ENCODE results near the gene LCMT1.
"Not testable (repeated sequence)": the region's sequence is repeated elsewhere in the genome, so short reads cannot be mapped to it uniquely, and the experiment has no call there.

The LCMT1 gene

GRCh38 chr16:25141648-25142047, 30.1 kb downstream of the LCMT1 start:
- DNase-seq (ENCODE audit: low read depth, low spot score): no peak

GRCh38 chr16:25143928-25144327, 32.4 kb downstream of the LCMT1 start:
- no peak for DNase-seq (ENCODE audit: low read depth, low spot score)

GRCh38 chr16:25148568-25149215, 37.1 kb downstream of the LCMT1 start:
- no peak for DNase-seq (ENCODE audit: low read depth, low spot score)

GRCh38 chr16:25151996-25152395, 40.5 kb downstream of the LCMT1 start:
- DNase-seq (ENCODE audit: low read depth, low spot score): no peak

- DNase-seq (ENCODE audit: low read depth, low spot score): peak; percentile 14
Observed at GRCh38 chr16:25155553-25156460, 44.3 kb downstream of the LCMT1 start.

- DNase-seq (ENCODE audit: low read depth, low spot score): no peak
Observed at GRCh38 chr16:25157271-25157875, 45.8 kb downstream of the LCMT1 start.

GRCh38 chr16:25158401-25158800, 46.9 kb downstream of the LCMT1 start:
- DNase-seq (ENCODE audit: low read depth, low spot score): no peak

- DNase-seq (ENCODE audit: low read depth, low spot score): no peak
Observed at GRCh38 chr16:25161753-25162367, 50.3 kb downstream of the LCMT1 start.

GRCh38 chr16:25163683-25164082, 52.1 kb downstream of the LCMT1 start:
- DNase-seq (ENCODE audit: low read depth, low spot score): no peak

- no peak for DNase-seq (ENCODE audit: low read depth, low spot score)
Observed at GRCh38 chr16:25165284-25165683, 53.7 kb downstream of the LCMT1 start.

- not testable (repeated sequence) for DNase-seq (ENCODE audit: low read depth, low spot score)
Observed at GRCh38 chr16:25167920-25168319, 56.4 kb downstream of the LCMT1 start.

GRCh38 chr16:25171390-25171789, 59.8 kb downstream of the LCMT1 start:
- no peak for DNase-seq (ENCODE audit: low read depth, low spot score)

- no peak for DNase-seq (ENCODE audit: low read depth, low spot score)
Observed at GRCh38 chr16:25172831-25173230, 61.3 kb downstream of the LCMT1 start.

GRCh38 chr16:25174285-25174684, 62.7 kb downstream of the LCMT1 start:
- DNase-seq (ENCODE audit: low read depth, low spot score): no peak

- no peak for DNase-seq (ENCODE audit: low read depth, low spot score)
Observed at GRCh38 chr16:25176136-25176535, 64.6 kb downstream of the LCMT1 start.

GRCh38 chr16:25177512-25177830, 65.9 kb downstream of the LCMT1 start:
- DNase-seq (ENCODE audit: low read depth, low spot score): no peak

- no peak for DNase-seq (ENCODE audit: low read depth, low spot score)
Observed at GRCh38 chr16:25177831-25178688, 66.5 kb downstream of the LCMT1 start.

- not testable (repeated sequence) for DNase-seq (ENCODE audit: low read depth, low spot score)
Observed at GRCh38 chr16:25181236-25181635, 69.7 kb downstream of the LCMT1 start.

- DNase-seq (ENCODE audit: low read depth, low spot score): no peak
Observed at GRCh38 chr16:25184771-25185170, 73.2 kb downstream of the LCMT1 start.

- DNase-seq (ENCODE audit: low read depth, low spot score): no peak
Observed at GRCh38 chr16:25187491-25187795, 75.9 kb downstream of the LCMT1 start.

- DNase-seq (ENCODE audit: low read depth, low spot score): no peak
Observed at GRCh38 chr16:25189305-25189704, 77.8 kb downstream of the LCMT1 start.

GRCh38 chr16:25192096-25192495, 80.6 kb downstream of the LCMT1 start:
- no peak for DNase-seq (ENCODE audit: low read depth, low spot score)

Measured in activated naive CD8-positive, alpha-beta T cell treated with anti-CD3 and anti-CD28 coated beads, Interleukin-2, amount 50 U/mL, for 16 hours (primary cell).